GM21390 (cell line): ENCODE measurements around the gene RPS6KA1.
"Not testable (repeated sequence)": the region's sequence is repeated elsewhere in the genome, so short reads cannot be mapped to it uniquely, and the experiment has no call there.

Experiments used
- ATAC-seq: cut with Tn5 transposase; IDR thresholded peaks from one replicate; pipeline ENCODE4 v1.9.1; 2021; ENCODE audit not compliant: unreplicated experiment

The RPS6KA1 gene

GRCh38 chr1:26529655-26530409 lies at the start of gene RPS6KA1:
TSS of gene RPS6KA1 (plus strand) at chr1:26529761. CDS start at chr1:26529921, 160 bp downstream.
- ATAC-seq: peak; percentile 82

GRCh38 chr1:26482921-26483320 lies 46.6 kb upstream of the RPS6KA1 start:
- ATAC-seq: no peak

- ATAC-seq: no peak
These were observed 45.6 kb upstream of the RPS6KA1 start for GRCh38 chr1:26483980-26484379.

- no peak for ATAC-seq
These were observed 39.4 kb upstream of the RPS6KA1 start for GRCh38 chr1:26490155-26490554.

- no peak for ATAC-seq
These were observed 36.3 kb upstream of the RPS6KA1 start for GRCh38 chr1:26493267-26493666.

- no peak for ATAC-seq
These were observed 35.6 kb upstream of the RPS6KA1 start for GRCh38 chr1:26493938-26494337.

- no peak for ATAC-seq
These were observed 32.7 kb upstream of the RPS6KA1 start for GRCh38 chr1:26496861-26497260.

- no peak for ATAC-seq
These were observed 30.7 kb upstream of the RPS6KA1 start for GRCh38 chr1:26498894-26499293.

- ATAC-seq: peak; percentile 53
These were observed 28.9 kb upstream of the RPS6KA1 start for GRCh38 chr1:26500488-26501175.

- ATAC-seq: not testable (repeated sequence)
These were observed 18.9 kb upstream of the RPS6KA1 start for GRCh38 chr1:26510711-26511110.

GRCh38 chr1:26515836-26516235 lies 13.7 kb upstream of the RPS6KA1 start:
- not testable (repeated sequence) for ATAC-seq

GRCh38 chr1:26516987-26517765 lies 12.4 kb upstream of the RPS6KA1 start:
- ATAC-seq: no peak

GRCh38 chr1:26517766-26518049 lies 11.9 kb upstream of the RPS6KA1 start:
- ATAC-seq: no peak

- ATAC-seq: no peak
These were observed 11.2 kb upstream of the RPS6KA1 start for GRCh38 chr1:26518355-26518754.

- ATAC-seq: no peak
These were observed 9.2 kb upstream of the RPS6KA1 start for GRCh38 chr1:26520339-26520738.

- no peak for ATAC-seq
These were observed 7.9 kb upstream of the RPS6KA1 start for GRCh38 chr1:26521669-26522030.

- no peak for ATAC-seq
These were observed 7.5 kb upstream of the RPS6KA1 start for GRCh38 chr1:26522073-26522472.

- no peak for ATAC-seq
These were observed 5.4 kb upstream of the RPS6KA1 start for GRCh38 chr1:26524181-26524580.

GRCh38 chr1:26526287-26526686 lies 3.3 kb upstream of the RPS6KA1 start:
- ATAC-seq: no peak

- ATAC-seq: peak; percentile 34
These were observed 231 bp upstream of the RPS6KA1 start for GRCh38 chr1:26529405-26529654.

- ATAC-seq: no peak
These were observed 891 bp downstream of the RPS6KA1 start for GRCh38 chr1:26530410-26530894.
